HG02610 (cell line): ENCODE measurements around the gene FEZ2.

Source experiments
- ATAC-seq: cut with Tn5 transposase; IDR thresholded peaks from one replicate; pipeline ENCODE4 v1.9.1; 2021; ENCODE audit warnings: mild to moderate bottlenecking, moderate library complexity; ENCODE audit not compliant: unreplicated experiment

The FEZ2 gene

GRCh38 chr2:36534275-36534799 lies 63.6 kb downstream of the FEZ2 start:
- no peak for ATAC-seq

GRCh38 chr2:36530983-36531354 lies 67.0 kb downstream of the FEZ2 start:
- ATAC-seq, result no peak

- ATAC-seq, result peak; percentile 83
Observed at GRCh38 chr2:36530178-36530982, 67.6 kb downstream of the FEZ2 start.

- ATAC-seq, result no peak
Observed at GRCh38 chr2:36528766-36529392, 69.1 kb downstream of the FEZ2 start.

- ATAC-seq, result peak; percentile 71
Observed at GRCh38 chr2:36528274-36528673, 69.7 kb downstream of the FEZ2 start.

GRCh38 chr2:36526226-36526625 lies 71.7 kb downstream of the FEZ2 start:
- no peak for ATAC-seq

GRCh38 chr2:36525245-36525644 lies 72.7 kb downstream of the FEZ2 start:
- no peak for ATAC-seq

GRCh38 chr2:36523153-36523552 lies 74.8 kb downstream of the FEZ2 start:
- no peak for ATAC-seq

- no peak for ATAC-seq
Observed at GRCh38 chr2:36520431-36520830, 77.5 kb downstream of the FEZ2 start.

- ATAC-seq, result no peak
Observed at GRCh38 chr2:36516136-36516870, 81.7 kb downstream of the FEZ2 start.

- no peak for ATAC-seq
Observed at GRCh38 chr2:36515538-36515937, 82.4 kb downstream of the FEZ2 start.

- peak; percentile 69 for ATAC-seq
Observed at GRCh38 chr2:36513661-36514060, 84.3 kb downstream of the FEZ2 start.

GRCh38 chr2:36512705-36513104 lies 85.3 kb downstream of the FEZ2 start:
- ATAC-seq, result peak; percentile 8

GRCh38 chr2:36511858-36512603 lies 85.9 kb downstream of the FEZ2 start:
- peak; percentile 56 for ATAC-seq

- no peak for ATAC-seq
Observed at GRCh38 chr2:36509075-36509474, 88.9 kb downstream of the FEZ2 start.

- ATAC-seq, result peak; percentile 89
Observed at GRCh38 chr2:36507408-36507812, 90.6 kb downstream of the FEZ2 start.
